Coronary artery (tissue), 2 donors: ENCODE results near the gene LANCL1.
A peak's percentile ranks its signal among the peaks of the same experiment; 100 is the strongest.

ENCODE experiments used
- DNase-seq: peaks from one replicate; pipeline ENCODE4 v3.0.0-alpha.2; 2017; ENCODE audit warnings: low spot score
- H3K27ac ChIP-seq, 2 donors: fragments of 200-600 bp; sonication (generic); one replicate each; pipeline ENCODE4 v1.5.1; 2016 to 2019
- H3K4me3 ChIP-seq: fragments of 200-600 bp; sonication (generic); 2 replicates; pipeline ENCODE4 v1.5.1; 2016; ENCODE audit warnings: mild to moderate bottlenecking, moderate library complexity
- CTCF ChIP-seq: fragments of 200-600 bp; sonication (generic); IDR thresholded peaks from one replicate; pipeline ENCODE4 v1.5.1; 2019; ENCODE audit warnings: antibody characterized with exemption

Gene LANCL1

DNA sequence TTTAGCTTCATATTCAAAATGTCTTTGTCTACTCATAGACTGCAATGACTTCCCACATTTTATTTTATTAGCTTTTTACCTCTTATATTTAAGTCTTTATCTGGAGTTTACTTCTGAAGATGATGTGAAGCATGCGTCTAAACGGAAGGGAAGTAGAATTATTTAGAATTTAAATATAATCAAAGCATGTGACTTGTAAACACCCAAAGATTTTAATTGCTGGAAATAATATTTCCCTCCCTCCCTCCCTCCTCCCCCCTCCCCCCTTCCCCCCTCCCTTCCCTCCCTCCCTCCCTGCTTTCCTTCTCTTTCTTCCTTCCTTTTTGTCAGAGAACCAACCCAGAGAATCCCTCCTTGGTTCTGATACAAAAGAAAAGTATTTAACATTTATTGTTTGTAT, 2.1 kb upstream of the LANCL1 start:
- no peak for DNase-seq
- no peak for TF ChIP-seq CTCF
- no peak overlapping the region for H3K4me3 ChIP-seq

GRCh38 chr2:210477496-210477895, 937 bp upstream of the LANCL1 start:
- Histone ChIP-seq H3K4me3 (peak overlapping the region; percentile 82), H3K27ac (peak overlapping the region in 1 of 2 donors; percentile 18)
- no peak for DNase-seq
- no peak for TF ChIP-seq CTCF

More for the DNA sequence above, 2.1 kb upstream of the LANCL1 start:
- no peak overlapping the region for H3K27ac ChIP-seq

DNA sequence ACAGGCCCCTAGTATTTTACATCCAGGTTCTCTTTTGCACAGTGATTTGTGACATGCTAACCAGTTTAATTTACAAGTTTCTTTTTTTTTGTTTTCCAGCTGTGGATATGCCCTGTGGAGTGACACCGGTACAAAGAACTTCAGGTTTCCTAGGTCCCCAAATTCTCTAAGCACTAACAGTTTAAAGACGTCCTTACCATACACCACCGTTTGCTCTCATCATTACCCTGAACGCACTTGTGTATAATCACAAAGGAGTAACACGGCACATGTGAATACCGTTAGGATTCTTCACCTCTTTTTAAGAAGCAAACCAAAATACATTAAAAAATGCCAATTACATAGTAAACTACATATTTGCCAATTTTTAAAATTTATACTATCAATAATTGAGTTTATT, 853 bp downstream of the LANCL1 start:
- H3K4me3 ChIP-seq: peak overlapping the region; percentile 82
- DNase-seq: no peak
- peak overlapping the region in 1 of 2 donors; percentile 79 for H3K27ac ChIP-seq
- TF ChIP-seq CTCF: no peak

DNA sequence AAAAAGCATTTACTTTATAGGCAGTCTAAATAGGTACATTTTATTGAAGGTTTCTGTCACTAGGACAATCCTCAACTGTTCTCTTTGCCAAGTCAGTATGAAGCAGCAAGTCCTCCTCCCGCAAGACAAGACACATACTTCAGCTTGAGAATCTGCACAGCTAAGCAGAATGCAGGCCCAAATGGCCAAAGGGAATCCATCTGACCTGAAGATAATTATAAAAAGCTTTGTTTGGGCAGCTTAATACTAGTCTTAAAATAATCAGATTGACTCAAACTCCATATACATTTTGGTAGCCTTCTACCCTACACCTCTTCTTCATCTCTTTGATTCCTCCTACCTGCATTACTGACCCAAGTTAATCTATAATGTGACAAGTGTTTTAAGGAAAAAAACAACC, 1.8 kb downstream of the LANCL1 start:
- TF ChIP-seq CTCF: no peak
- DNase-seq: no peak
- Histone ChIP-seq H3K4me3 (no peak overlapping the region), H3K27ac (no peak overlapping the region)

DNA sequence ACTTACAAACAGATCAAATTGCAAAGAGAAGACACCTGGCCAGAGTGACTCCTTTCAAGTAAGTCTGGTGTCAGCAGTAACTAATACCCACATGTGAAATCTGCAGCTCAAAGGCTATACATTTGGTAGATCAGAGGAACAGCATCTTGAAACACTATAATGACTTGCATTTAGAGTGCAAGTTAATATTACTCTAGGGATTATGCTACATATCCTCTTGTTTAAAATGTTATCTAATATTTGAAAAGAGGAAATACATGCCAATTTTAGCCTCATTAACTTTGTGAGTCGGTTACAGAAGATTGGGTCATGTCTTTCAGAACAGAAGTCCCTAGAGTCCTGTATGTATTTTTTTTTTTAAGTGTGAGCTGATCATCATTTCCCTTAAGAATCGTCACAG, 15.2 kb downstream of the LANCL1 start:
- Histone ChIP-seq H3K27ac (no peak overlapping the region), H3K4me3 (no peak overlapping the region)
- no peak for DNase-seq
- TF ChIP-seq CTCF: no peak

GRCh38 chr2:210460322-210461227, 16.0 kb downstream of the LANCL1 start:
- H3K27ac ChIP-seq: no peak overlapping the region
- no peak for DNase-seq
- no peak for TF ChIP-seq CTCF
- no peak overlapping the region for H3K4me3 ChIP-seq

GRCh38 chr2:210459880-210460279, 16.7 kb downstream of the LANCL1 start:
- no peak for TF ChIP-seq CTCF
- H3K27ac ChIP-seq: no peak overlapping the region
- DNase-seq: no peak
- H3K4me3 ChIP-seq: no peak overlapping the region
